PC-3 (cell line): ENCODE data around the gene SIDT2. TPM values are rescaled to one million over a fixed set of nuclear protein-coding genes. Genes with fewer than 3 reads are reported as not detected.

Experiments used
- ATAC-seq: fragments of 200-7000 bp; cut with Tn5 transposase; 2 replicates; pipeline ENCODE4 v1.9.1; 2020; ENCODE audit warnings: mild to moderate bottlenecking, moderate library complexity
- BruUV-seq: library from RNA; stranded (reverse); fragments of 400-500 nt; replicated peaks from 2 replicates; lab custom pipeline; 2021; lab: Mats Ljungman, UMichigan
- CTCF ChIA-PET: fragments of 300-600 bp; sonication (Branson Sonifier 250); formaldehyde crosslinking; loops from one replicate; lab custom pipeline; 2022; ENCODE audit warnings: antibody characterized with exemption; lab: Charles Lee
- POLR2A ChIA-PET: fragments of 300-600 bp; sonication (Branson Sonifier 250); formaldehyde crosslinking; loops from one replicate; lab custom pipeline; 2022; ENCODE audit warnings: antibody characterized with exemption; ENCODE audit not compliant: unreplicated experiment; lab: Charles Lee
- DNase-seq: peaks from one replicate; pipeline ENCODE4 v3.0.0-alpha.2; 2015
- H2AFZ ChIP-seq: fragments of 300-600 bp; sonication (generic); 2 replicates; pipeline ENCODE4 v1.6.0; 2016; ENCODE audit warnings: antibody characterized with exemption, low read length
- H3F3A ChIP-seq: fragments of 300-600 bp; sonication (generic); one replicate; pipeline ENCODE4 v1.6.0; 2017; ENCODE audit warnings: antibody characterized with exemption, low read length, control low read depth, mild to moderate bottlenecking; ENCODE audit not compliant: unreplicated experiment
- H3K27ac ChIP-seq: fragments of 300-600 bp; sonication (generic); 2 replicates; pipeline ENCODE4 v1.5.1; 2016; ENCODE audit warnings: mild to moderate bottlenecking, low read length
- H3K27me3 ChIP-seq: fragments of 300-600 bp; sonication (generic); 2 replicates; pipeline ENCODE4 v1.6.1; 2016; ENCODE audit warnings: low read length, mixed read lengths
- H3K36me3 ChIP-seq: fragments of 300-600 bp; sonication (generic); 2 replicates; pipeline ENCODE4 v1.6.1; 2016; ENCODE audit warnings: low read depth, mixed run types, low read length, mixed read lengths
- H3K4me1 ChIP-seq: fragments of 300-600 bp; sonication (generic); 2 replicates; pipeline ENCODE4 v1.5.1; 2016; ENCODE audit warnings: low read length; ENCODE audit not compliant: insufficient read depth
- H3K4me2 ChIP-seq: fragments of 300-600 bp; sonication (generic); 2 replicates; pipeline ENCODE4 v1.6.0; 2016; ENCODE audit warnings: low read length
- H3K4me3 ChIP-seq: fragments of 300-600 bp; sonication (generic); 2 replicates; pipeline ENCODE4 v1.5.1; 2016; ENCODE audit warnings: mild to moderate bottlenecking, low read length, mixed read lengths
- H3K79me2 ChIP-seq: fragments of 300-600 bp; sonication (generic); 2 replicates; pipeline ENCODE4 v1.6.1; 2017; ENCODE audit warnings: low read length, mixed read lengths
- H3K9ac ChIP-seq: fragments of 300-600 bp; sonication (generic); 2 replicates; pipeline ENCODE4 v1.6.0; 2016; ENCODE audit warnings: mild to moderate bottlenecking, low read length
- H3K9me2 ChIP-seq: fragments of 300-600 bp; sonication (generic); replicated peaks from 2 replicates; pipeline ENCODE4 v1.6.1; 2016; ENCODE audit warnings: mixed run types, low read length, mixed read lengths
- H3K9me3 ChIP-seq: fragments of 300-600 bp; sonication (generic); 2 replicates; pipeline ENCODE4 v1.6.1; 2016; ENCODE audit warnings: low read length, mixed read lengths
- H4K20me1 ChIP-seq: fragments of 300-600 bp; sonication (generic); 2 replicates; pipeline ENCODE4 v1.6.1; 2016; ENCODE audit warnings: low read length, mixed read lengths
- CTCF ChIP-seq: fragments of 300-600 bp; sonication (generic); conservative IDR thresholded peaks from 2 replicates; pipeline ENCODE4 v1.5.1; 2017; ENCODE audit warnings: antibody characterized with exemption, low read depth, mild to moderate bottlenecking, low read length
- EZH2 ChIP-seq: fragments of 300-600 bp; sonication (generic); IDR thresholded peaks from one replicate; pipeline ENCODE4 v1.6.1; 2017; ENCODE audit warnings: antibody characterized with exemption, mild to moderate bottlenecking, low read length; ENCODE audit not compliant: unreplicated experiment
- EZH2phosphoT487 ChIP-seq: fragments of 300-600 bp; sonication (generic); IDR thresholded peaks from 2 replicates; pipeline ENCODE4 v1.6.1; 2018; ENCODE audit warnings: mild to moderate bottlenecking, antibody characterized with exemption, low read length, borderline replicate concordance
- intact Hi-C: fragments of 100-400 bp; cut with micrococcal nuclease; formaldehyde crosslinking; loops from 2 replicates; pipeline ENCODE4 v1.9.0; 2023
- total RNA-seq: library from RNA; depleted of rRNA; stranded (reverse); fragments of >200 nt; gene quantifications from 2 replicates; pipeline ENCODE4 v1.2.3, GENCODE V29; 2014

Gene SIDT2
- total RNA-seq, 1 experiment from 2014 or later: 13.6 TPM

- H3K36me3 ChIP-seq: peaks cover 32% of the 10 kb centered on the region; the same call in 1 of the 2 replicates
- TF ChIP-seq EZH2phosphoT487 (no peak), CTCF (no peak), EZH2 (no peak)
- peaks cover 6% of the 10 kb centered on the region for H3F3A ChIP-seq
- no peak for ATAC-seq
- H3K4me3 ChIP-seq: no peak overlapping the region
- H3K9me2 ChIP-seq: no peaks in the 10 kb centered on the region
- H4K20me1 ChIP-seq: no peaks in the 10 kb centered on the region
- no peak overlapping the region for H3K4me2 ChIP-seq
- no TSS peak for BruUV-seq
- intact Hi-C loops: no loop called here
- H3K79me2 ChIP-seq: no peaks in the 10 kb centered on the region
- ChIA-PET POLR2A (no interaction called here), CTCF (no interaction called here)
- peaks cover 14% of the 10 kb centered on the region for H3K4me1 ChIP-seq
- DNase-seq: no peak
- no peak overlapping the region for H3K27ac ChIP-seq
- H3K9me3 ChIP-seq: no peaks in the 10 kb centered on the region
- no peak overlapping the region for H2AFZ ChIP-seq
- no peaks in the 10 kb centered on the region for H3K27me3 ChIP-seq
- H3K9ac ChIP-seq: no peak overlapping the region
These were observed 45.5 kb downstream of the SIDT2 start for GRCh38 chr11:117223741-117224689.

GRCh38 chr11:117225553-117226170 is 47.1 kb downstream of the SIDT2 start:
- Histone ChIP-seq H3K27ac (no peak overlapping the region), H3K4me2 (no peak overlapping the region), H3K4me1 (peaks cover 22% of the 10 kb centered on the region), H4K20me1 (no peaks in the 10 kb centered on the region), H3K4me3 (no peak overlapping the region), H3K9me3 (no peaks in the 10 kb centered on the region), H3K9me2 (no peaks in the 10 kb centered on the region), H3K27me3 (no peaks in the 10 kb centered on the region), H3F3A (peaks cover 6% of the 10 kb centered on the region), H3K9ac (no peak overlapping the region), H2AFZ (no peak overlapping the region), H3K36me3 (peaks cover 29% of the 10 kb centered on the region; the same call in 1 of the 2 replicates), H3K79me2 (peaks cover 14% of the 10 kb centered on the region)
- BruUV-seq: no TSS peak
- no peak for ATAC-seq
- TF ChIP-seq EZH2 (no peak), EZH2phosphoT487 (no peak), CTCF (no peak)
- DNase-seq: no peak
- intact Hi-C loops: loop anchor here (1.0 to 2.0 kb wide), 4 partner anchors 41 to 493 kb away; no protein-coding TSS in a partner anchor
- POLR2A ChIA-PET: no interaction called here
- CTCF ChIA-PET: no interaction called here
